Sigmoid colon (tissue), 4 donors: ENCODE data around the gene BBS1.

Experiments
- EP300 ChIP-seq, 4 donors: sonication (generic); formaldehyde crosslinking; IDR thresholded peaks; one replicate each; pipeline ENCODE4 v1.6.1; 2017; ENCODE audit warnings: antibody characterized with exemption in 4 of 4
- POLR2A ChIP-seq, 2 donors: fragments of 450-650 bp; IDR thresholded peaks; one replicate each; pipeline ENCODE4 v1.6.1; 2016; ENCODE audit warnings: antibody characterized with exemption in 2 of 2, mild to moderate bottlenecking in 2 of 2, moderate library complexity in 2 of 2
- TF ChIP-seq, protein P1 (sequence below), 4 experiments: fragments of 450-650 bp in 3 of 4; fragments of 200-600 bp in 1 of 4; IDR thresholded peaks; one replicate each; pipeline ENCODE4 v1.5.1; 2016 to 2019; ENCODE audit warnings: antibody characterized with exemption in 4 of 4, mild to moderate bottlenecking in 3 of 4, moderate library complexity in 2 of 4

DNA sequence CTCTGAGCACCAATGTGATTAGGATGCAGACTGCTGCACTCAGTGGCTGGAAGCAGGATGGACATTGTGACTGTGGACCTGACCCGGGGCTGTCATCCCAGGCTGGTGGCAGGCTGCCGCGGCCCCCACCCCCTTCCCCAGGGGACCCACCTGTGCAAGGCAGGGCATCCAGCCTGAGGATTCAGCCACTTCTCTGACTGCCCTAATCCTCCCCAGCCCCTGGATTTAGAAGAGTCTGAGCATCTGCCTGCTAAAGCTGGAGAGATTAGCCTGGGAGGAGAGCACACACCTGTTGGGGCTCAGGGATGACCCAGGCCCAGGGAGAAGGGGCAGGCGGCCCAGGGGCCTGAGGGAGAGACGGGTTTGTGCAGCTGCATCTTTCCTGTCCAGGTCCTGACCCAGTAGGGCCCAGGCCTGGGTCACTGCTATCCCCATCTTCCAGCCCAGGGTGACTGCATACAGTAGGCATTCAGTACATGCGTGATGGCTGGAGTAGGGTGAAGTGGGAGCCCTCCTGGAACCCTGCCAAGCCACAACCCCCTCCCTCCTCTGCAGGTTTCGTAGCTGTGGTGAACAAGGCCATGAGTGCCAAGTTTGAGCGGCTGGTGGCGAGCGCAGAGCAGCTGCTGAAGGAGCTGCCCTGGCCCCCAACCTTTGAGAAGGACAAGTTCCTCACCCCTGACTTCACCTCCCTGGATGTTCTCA lies 18.1 kb upstream of the BBS1 start:
- TF ChIP-seq, protein P1, sequence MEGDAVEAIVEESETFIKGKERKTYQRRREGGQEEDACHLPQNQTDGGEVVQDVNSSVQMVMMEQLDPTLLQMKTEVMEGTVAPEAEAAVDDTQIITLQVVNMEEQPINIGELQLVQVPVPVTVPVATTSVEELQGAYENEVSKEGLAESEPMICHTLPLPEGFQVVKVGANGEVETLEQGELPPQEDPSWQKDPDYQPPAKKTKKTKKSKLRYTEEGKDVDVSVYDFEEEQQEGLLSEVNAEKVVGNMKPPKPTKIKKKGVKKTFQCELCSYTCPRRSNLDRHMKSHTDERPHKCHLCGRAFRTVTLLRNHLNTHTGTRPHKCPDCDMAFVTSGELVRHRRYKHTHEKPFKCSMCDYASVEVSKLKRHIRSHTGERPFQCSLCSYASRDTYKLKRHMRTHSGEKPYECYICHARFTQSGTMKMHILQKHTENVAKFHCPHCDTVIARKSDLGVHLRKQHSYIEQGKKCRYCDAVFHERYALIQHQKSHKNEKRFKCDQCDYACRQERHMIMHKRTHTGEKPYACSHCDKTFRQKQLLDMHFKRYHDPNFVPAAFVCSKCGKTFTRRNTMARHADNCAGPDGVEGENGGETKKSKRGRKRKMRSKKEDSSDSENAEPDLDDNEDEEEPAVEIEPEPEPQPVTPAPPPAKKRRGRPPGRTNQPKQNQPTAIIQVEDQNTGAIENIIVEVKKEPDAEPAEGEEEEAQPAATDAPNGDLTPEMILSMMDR (IDR thresholded peaks at IDR 0.05) = no peak
- TF ChIP-seq EP300 (IDR thresholded peaks at IDR 0.05) (no peak), POLR2A (IDR thresholded peaks at IDR 0.05) (no peak)
